Muscle of leg (tissue), 11 donors: ENCODE measurements around the gene TGM6. TPM values are rescaled to one million over a fixed set of nuclear protein-coding genes. Genes with fewer than 3 reads are reported as not detected.

Experiments used
- DNase-seq: peaks from one replicate; pipeline ENCODE4 v3.0.0; 2013
- H3K27ac ChIP-seq: one replicate; pipeline ENCODE4 v1.5.1; 2013; ENCODE audit warnings: mild to moderate bottlenecking, low read length, control low read depth
- H3K27me3 ChIP-seq: one replicate; pipeline ENCODE4 v1.6.1; 2013; ENCODE audit warnings: low read length; ENCODE audit not compliant: control insufficient read depth, insufficient read depth
- H3K36me3 ChIP-seq: one replicate; pipeline ENCODE4 v1.6.1; 2013; ENCODE audit warnings: low read length; ENCODE audit not compliant: control insufficient read depth, insufficient read depth
- H3K4me1 ChIP-seq: one replicate; pipeline ENCODE4 v1.6.1; 2013; ENCODE audit warnings: low read length; ENCODE audit not compliant: control insufficient read depth, insufficient read depth
- H3K4me3 ChIP-seq: one replicate; pipeline ENCODE4 v1.5.1; 2013; ENCODE audit warnings: low read length, control low read depth
- H3K9me3 ChIP-seq: replicated peaks from 2 replicates; pipeline ENCODE4 v1.6.1; 2013; ENCODE audit warnings: low read depth, low read length; ENCODE audit not compliant: control insufficient read depth
- WGBS: methylation state at CpG from one replicate; pipeline ENCODE4 v1.1.5; 2013; ENCODE audit warnings: missing lambda C conversion rate; ENCODE audit not compliant: insufficient coverage; 5-methylcytosine and 5-hydroxymethylcytosine counted together
- polyA plus RNA-seq, 8 donors: library from polyadenylated mRNA; unstranded; fragments of 120-200 nt; gene quantifications; one replicate each; pipeline versions ENCODE4 v1.2.1 to v1.2.3, GENCODE V29; 2013; ENCODE audit warnings: inconsistent platforms in 1 of 8, low replicate concordance in 1 of 8; ENCODE audit not compliant: insufficient read length in 8 of 8, insufficient read depth in 1 of 8
- total RNA-seq: library from RNA; stranded (reverse); fragments of 120-200 nt; gene quantifications from one replicate; pipeline ENCODE4 v1.2.4, GENCODE V29; 2013

The TGM6 gene
- total and polyA plus RNA-seq, 9 donors = not detected

GRCh38 chr20:2340823-2341222 lies 39.9 kb upstream of the TGM6 start:
- no peak overlapping the region for H3K27ac ChIP-seq
- peaks cover 6% of the 10 kb centered on the region for H3K4me1 ChIP-seq
- 85% methylated on average over 5 of the region's 6 CpGs for WGBS
- no peaks in the 10 kb centered on the region for H3K36me3 ChIP-seq
- no peaks in the 10 kb centered on the region for H3K9me3 ChIP-seq
- no peaks in the 10 kb centered on the region for H3K27me3 ChIP-seq
- no peak overlapping the region for H3K4me3 ChIP-seq
- no peak for DNase-seq

DNA sequence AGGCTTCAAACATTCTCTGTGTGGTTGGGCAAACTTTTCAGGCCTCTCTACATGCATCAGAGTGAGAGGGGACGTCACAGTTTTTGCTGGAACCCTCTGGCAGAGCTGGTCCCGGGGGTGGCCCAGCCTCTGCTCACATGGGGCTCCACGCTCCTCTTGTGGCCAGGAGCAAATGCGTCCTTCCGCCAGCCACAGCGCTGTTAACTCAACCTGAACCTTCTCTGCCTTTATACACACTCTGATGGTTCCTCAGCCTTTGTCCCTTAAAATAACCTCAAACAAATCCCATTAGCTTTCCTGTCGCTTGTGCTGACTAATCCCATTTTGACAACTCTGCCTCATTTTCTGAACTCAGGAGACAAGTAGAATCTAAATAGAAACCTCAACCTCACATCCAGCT lies 39.4 kb upstream of the TGM6 start:
- Histone ChIP-seq H3K9me3 (no peaks in the 10 kb centered on the region), H3K4me3 (no peak overlapping the region), H3K4me1 (peaks cover 3% of the 10 kb centered on the region), H3K27ac (no peak overlapping the region), H3K27me3 (no peaks in the 10 kb centered on the region), H3K36me3 (no peaks in the 10 kb centered on the region)
- 69% methylated on average over 7 of the region's 7 CpGs for WGBS
- DNase-seq = no peak

GRCh38 chr20:2342243-2342642 lies 38.5 kb upstream of the TGM6 start:
- Histone ChIP-seq H3K27me3 (no peaks in the 10 kb centered on the region), H3K4me1 (peaks cover 3% of the 10 kb centered on the region), H3K27ac (no peak overlapping the region), H3K36me3 (no peaks in the 10 kb centered on the region), H3K4me3 (no peak overlapping the region), H3K9me3 (no peaks in the 10 kb centered on the region)
- WGBS = 61% methylated on average over 3 of the region's 3 CpGs
- DNase-seq = no peak

GRCh38 chr20:2346188-2346587 lies 34.5 kb upstream of the TGM6 start:
- no peak for DNase-seq
- WGBS = 54% methylated on average over 3 of the region's 3 CpGs
- no peaks in the 10 kb centered on the region for H3K36me3 ChIP-seq
- H3K9me3 ChIP-seq = no peaks in the 10 kb centered on the region
- H3K4me3 ChIP-seq = no peak overlapping the region
- H3K27ac ChIP-seq = no peak overlapping the region
- no peaks in the 10 kb centered on the region for H3K27me3 ChIP-seq
- H3K4me1 ChIP-seq = no peaks in the 10 kb centered on the region

DNA sequence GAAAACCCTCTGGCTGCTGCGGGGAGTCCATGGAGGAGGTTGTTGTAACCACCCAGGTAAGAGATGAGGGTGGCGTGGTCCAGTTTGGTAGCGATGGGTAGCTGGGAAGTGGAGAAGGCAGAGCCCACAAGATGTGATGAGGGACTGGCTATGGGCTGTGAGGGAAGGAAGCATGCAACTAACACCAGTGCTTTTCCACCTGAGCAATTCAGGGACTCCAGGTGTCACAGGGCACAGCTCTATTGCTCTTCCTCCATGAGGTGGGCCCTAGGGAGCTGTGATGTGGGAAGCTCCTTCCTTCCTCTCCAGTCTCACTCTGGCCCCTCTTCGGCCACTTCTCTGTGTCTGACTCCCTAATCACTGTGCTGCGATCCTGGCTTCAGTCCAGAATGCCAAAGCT lies 32.4 kb upstream of the TGM6 start:
- Histone ChIP-seq H3K9me3 (no peaks in the 10 kb centered on the region), H3K27ac (no peak overlapping the region), H3K4me3 (no peak overlapping the region), H3K36me3 (no peaks in the 10 kb centered on the region), H3K4me1 (no peaks in the 10 kb centered on the region), H3K27me3 (no peaks in the 10 kb centered on the region)
- DNase-seq = no peak
- WGBS = 79% methylated on average over 4 of the region's 5 CpGs

- no peaks in the 10 kb centered on the region for H3K9me3 ChIP-seq
- 56% methylated on average over 2 of the region's 4 CpGs for WGBS
- H3K36me3 ChIP-seq = no peaks in the 10 kb centered on the region
- H3K4me3 ChIP-seq = no peak overlapping the region
- no peaks in the 10 kb centered on the region for H3K4me1 ChIP-seq
- H3K27me3 ChIP-seq = no peaks in the 10 kb centered on the region
- H3K27ac ChIP-seq = no peak overlapping the region
- no peak for DNase-seq
Measured at GRCh38 chr20:2349801-2350200, 30.9 kb upstream of the TGM6 start.

DNA sequence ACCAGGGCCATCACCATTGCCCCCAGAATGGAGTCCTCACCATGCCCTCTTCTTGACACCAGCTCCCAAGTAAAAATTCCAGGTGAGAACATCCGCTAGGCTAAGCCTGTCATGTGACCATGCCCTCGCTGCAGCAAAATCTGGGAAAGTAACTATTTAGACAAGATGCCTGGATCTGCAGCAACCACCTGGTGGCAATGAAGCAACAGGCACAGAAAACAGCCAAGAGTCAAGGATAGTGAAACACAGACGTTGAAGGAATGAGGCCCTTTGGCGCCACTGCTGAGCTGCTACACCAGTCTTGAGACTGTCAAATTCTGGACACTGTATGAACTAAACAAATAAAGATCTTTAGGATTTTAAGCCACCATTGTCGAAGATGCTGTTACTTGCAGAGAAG lies 30.1 kb upstream of the TGM6 start:
- no peak for DNase-seq
- WGBS = 71% methylated on average over 2 of the region's 5 CpGs
- H3K27ac ChIP-seq = no peak overlapping the region
- H3K4me3 ChIP-seq = no peak overlapping the region
- H3K4me1 ChIP-seq = no peaks in the 10 kb centered on the region
- no peaks in the 10 kb centered on the region for H3K36me3 ChIP-seq
- no peaks in the 10 kb centered on the region for H3K9me3 ChIP-seq
- no peaks in the 10 kb centered on the region for H3K27me3 ChIP-seq

DNA sequence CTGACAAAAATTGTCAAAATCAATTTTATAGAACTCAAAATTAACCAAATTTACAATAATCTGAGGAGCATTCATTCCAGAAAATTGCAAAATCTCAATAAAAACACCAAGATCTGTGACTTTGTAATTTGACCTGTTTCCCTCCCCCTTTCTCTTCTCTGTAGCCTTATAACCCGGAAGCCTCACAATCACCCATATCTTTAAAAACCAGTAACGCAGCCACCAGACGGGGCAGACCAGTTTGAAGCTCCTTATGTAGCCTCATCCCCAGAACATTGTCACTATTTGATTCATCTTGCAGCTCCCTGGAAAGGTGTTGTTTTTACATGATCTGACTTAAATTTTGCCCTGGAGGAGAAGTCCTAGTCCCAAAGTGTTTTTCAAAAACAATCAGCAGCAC lies 27.5 kb upstream of the TGM6 start:
- no peaks in the 10 kb centered on the region for H3K36me3 ChIP-seq
- WGBS = 50% methylated on average over 1 of the region's 3 CpGs

GRCh38 chr20:2357114-2357513 lies 23.6 kb upstream of the TGM6 start:
- 71% methylated on average over 1 of the region's 2 CpGs for WGBS
- H3K27ac ChIP-seq = no peak overlapping the region
- no peaks in the 10 kb centered on the region for H3K9me3 ChIP-seq
- no peak for DNase-seq
- H3K4me1 ChIP-seq = no peaks in the 10 kb centered on the region
- H3K27me3 ChIP-seq = no peaks in the 10 kb centered on the region
- no peaks in the 10 kb centered on the region for H3K36me3 ChIP-seq
- H3K4me3 ChIP-seq = no peak overlapping the region

More for the DNA sequence above, 27.5 kb upstream of the TGM6 start:
- no peak overlapping the region for H3K27ac ChIP-seq
- H3K27me3 ChIP-seq = no peaks in the 10 kb centered on the region
- no peak for DNase-seq
- H3K4me1 ChIP-seq = no peaks in the 10 kb centered on the region
- no peak overlapping the region for H3K4me3 ChIP-seq
- H3K9me3 ChIP-seq = no peaks in the 10 kb centered on the region

GRCh38 chr20:2358006-2358405 lies 22.7 kb upstream of the TGM6 start:
- WGBS = no CpG with 5 or more reads among the region's 3 CpGs

GRCh38 chr20:2361035-2361593 lies 19.6 kb upstream of the TGM6 start:
- no peaks in the 10 kb centered on the region for H3K27me3 ChIP-seq
- H3K36me3 ChIP-seq = no peaks in the 10 kb centered on the region
- no peaks in the 10 kb centered on the region for H3K9me3 ChIP-seq
- no peak overlapping the region for H3K4me3 ChIP-seq
- no peak overlapping the region for H3K27ac ChIP-seq
- no peaks in the 10 kb centered on the region for H3K4me1 ChIP-seq
- no peak for DNase-seq

More at GRCh38 chr20:2358006-2358405, 22.7 kb upstream of the TGM6 start:
- H3K4me1 ChIP-seq = no peaks in the 10 kb centered on the region
- no peak for DNase-seq
- H3K9me3 ChIP-seq = no peaks in the 10 kb centered on the region
- H3K27me3 ChIP-seq = no peaks in the 10 kb centered on the region
- no peak overlapping the region for H3K4me3 ChIP-seq
- H3K27ac ChIP-seq = no peak overlapping the region
- H3K36me3 ChIP-seq = no peaks in the 10 kb centered on the region
